GM12865 (cell line): ENCODE measurements around the gene SLC25A26.
"Not testable (repeated sequence)": the region's sequence is repeated elsewhere in the genome, so short reads cannot be mapped to it uniquely, and the experiment has no call there.

Experiments used
- DNase-seq: peaks from one replicate; pipeline ENCODE4 v3.0.0; 2010; ENCODE audit warnings: low read depth
- H3K4me3 ChIP-seq: 2 replicates; pipeline ENCODE4 v1.5.1; 2011; ENCODE audit warnings: mild to moderate bottlenecking, low read depth, low read length, control low read depth
- TF ChIP-seq, protein P1 (sequence below): IDR thresholded peaks from 2 replicates; pipeline ENCODE4 v1.5.1; 2011; ENCODE audit warnings: low read length, control low read depth, low read depth, inconsistent platforms; ENCODE audit not compliant: insufficient read depth; ENCODE audit errors: missing control alignments

Gene SLC25A26

DNA sequence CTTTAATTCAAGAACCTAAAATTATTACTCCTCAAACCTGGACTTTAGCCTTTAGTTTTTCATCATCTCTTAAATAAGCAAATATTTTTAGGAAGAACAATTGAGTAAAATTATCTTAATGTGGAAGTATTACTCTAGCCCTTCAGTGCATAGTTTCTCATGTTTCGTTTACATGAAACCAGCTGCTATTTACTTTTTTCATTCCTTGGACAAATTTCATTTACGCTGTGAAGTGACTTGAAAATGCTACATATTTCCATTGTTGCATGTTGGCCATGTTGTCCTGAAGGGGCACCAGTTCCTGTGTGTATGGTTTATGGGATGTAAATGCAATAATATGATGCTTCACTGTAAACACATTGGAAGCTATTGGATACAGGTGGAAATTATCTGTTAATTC lies 49.9 kb downstream of the SLC25A26 start:
- H3K4me3 ChIP-seq, result no peak overlapping the region
- no peak for DNase-seq
- TF ChIP-seq, protein P1, sequence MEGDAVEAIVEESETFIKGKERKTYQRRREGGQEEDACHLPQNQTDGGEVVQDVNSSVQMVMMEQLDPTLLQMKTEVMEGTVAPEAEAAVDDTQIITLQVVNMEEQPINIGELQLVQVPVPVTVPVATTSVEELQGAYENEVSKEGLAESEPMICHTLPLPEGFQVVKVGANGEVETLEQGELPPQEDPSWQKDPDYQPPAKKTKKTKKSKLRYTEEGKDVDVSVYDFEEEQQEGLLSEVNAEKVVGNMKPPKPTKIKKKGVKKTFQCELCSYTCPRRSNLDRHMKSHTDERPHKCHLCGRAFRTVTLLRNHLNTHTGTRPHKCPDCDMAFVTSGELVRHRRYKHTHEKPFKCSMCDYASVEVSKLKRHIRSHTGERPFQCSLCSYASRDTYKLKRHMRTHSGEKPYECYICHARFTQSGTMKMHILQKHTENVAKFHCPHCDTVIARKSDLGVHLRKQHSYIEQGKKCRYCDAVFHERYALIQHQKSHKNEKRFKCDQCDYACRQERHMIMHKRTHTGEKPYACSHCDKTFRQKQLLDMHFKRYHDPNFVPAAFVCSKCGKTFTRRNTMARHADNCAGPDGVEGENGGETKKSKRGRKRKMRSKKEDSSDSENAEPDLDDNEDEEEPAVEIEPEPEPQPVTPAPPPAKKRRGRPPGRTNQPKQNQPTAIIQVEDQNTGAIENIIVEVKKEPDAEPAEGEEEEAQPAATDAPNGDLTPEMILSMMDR, result no peak

DNA sequence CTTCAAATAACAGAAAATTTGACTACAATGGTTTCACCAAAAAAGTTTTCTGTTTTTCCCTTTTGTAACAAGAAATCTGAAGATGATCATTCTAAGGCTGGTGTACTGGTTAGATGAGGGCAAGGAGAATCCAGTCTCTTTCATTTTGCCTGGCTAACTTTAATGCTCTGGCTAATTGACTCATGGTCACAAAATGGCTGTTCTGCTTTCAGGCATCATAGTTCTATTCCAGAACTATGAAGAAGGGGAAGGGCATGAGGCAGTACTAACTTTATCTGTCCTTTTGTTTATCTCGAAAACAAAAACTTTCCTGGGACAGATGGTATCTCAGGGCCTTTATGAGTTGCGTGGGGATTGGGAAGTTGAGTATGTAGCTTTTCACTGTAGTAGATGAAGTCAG lies 50.4 kb downstream of the SLC25A26 start:
- DNase-seq, result no peak
- TF ChIP-seq, protein P1, result no peak
- no peak overlapping the region for H3K4me3 ChIP-seq

DNA sequence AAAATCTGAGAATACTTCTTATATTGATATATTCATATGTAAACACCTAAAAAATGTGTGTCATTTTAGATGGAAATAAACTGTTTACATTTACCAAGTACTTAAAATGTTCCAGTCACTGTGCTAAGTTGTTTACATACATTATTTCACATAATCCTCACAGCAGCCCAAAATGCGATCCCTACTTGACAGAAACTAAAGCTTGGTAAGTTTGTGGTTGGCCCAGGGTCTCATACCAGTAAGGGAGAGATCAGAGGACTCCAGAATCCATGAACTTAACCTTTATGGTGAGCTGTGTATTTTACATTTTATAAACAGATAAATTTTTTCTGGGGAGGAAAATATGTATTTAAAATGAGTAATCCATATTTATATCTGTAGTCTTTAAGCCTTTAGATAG lies 51.2 kb downstream of the SLC25A26 start:
- TF ChIP-seq, protein P1, result no peak
- no peak overlapping the region for H3K4me3 ChIP-seq

DNA sequence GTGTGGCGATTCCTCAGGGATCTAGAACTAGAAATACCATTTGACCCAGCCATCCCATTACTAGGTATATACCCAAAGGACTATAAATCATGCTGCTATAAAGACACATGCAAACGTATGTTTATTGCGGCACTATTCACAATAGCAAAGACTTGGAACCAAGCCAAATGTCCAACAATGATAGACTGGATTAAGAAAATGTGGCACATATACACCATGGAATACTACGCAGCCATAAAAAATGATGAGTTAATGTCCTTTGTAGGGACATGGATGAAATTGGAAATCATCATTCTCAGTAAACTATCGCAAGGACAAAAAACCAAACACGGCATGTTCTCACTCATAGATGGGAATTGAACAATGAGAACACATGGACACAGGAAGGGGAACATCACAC lies 54.0 kb downstream of the SLC25A26 start:
- DNase-seq, H3K4me3 ChIP-seq: not testable (repeated sequence)

More for the DNA sequence above, 51.2 kb downstream of the SLC25A26 start:
- DNase-seq, result no peak

DNA sequence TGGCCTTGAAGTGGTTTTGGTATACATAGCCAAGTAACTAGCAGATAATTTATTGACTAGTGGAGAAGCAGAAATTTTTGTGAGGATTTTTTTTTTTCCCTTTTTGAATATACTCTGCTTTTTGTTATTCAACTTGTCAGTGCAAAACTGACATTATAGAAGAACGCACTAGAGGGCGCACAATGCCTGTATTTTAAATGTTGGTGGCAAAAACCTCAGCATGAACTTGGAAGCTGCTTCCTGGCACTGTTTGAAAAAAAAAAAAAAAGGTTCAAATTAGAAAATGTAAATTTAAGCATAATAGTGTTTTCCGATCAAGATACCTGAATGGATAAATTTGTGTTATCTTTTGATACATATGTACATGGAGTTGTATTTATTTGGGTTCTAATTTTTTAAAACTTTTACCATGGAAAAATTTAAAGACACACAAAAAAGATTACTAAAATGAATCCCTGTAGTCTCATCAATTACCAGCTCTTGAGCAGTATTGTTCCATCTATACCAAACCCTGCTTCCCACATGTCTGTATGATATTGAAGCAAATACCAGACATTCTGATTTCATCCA lies 56.0 kb downstream of the SLC25A26 start:
- DNase-seq, result peak; percentile 77
- TF ChIP-seq, protein P1, result peak; percentile 45
- no peak overlapping the region for H3K4me3 ChIP-seq

DNA sequence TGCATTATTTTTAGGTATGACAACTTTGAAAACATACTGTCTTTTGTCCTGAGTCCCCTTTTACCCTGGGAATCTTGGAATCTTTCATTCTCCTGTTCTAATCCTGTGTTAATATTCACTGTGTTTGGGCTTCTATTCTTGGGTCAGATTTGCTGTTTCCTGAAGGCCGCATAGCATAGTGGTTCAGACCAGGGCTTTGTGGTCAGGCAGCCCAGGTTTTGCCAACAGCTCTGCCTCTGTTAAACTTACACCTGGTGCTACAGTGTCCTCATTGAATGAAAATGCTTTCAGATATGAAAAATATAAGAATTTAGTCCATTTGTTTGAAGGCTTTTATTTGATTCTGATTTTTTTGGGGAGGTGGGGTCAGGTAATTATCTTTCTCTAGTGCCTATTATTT lies 58.4 kb downstream of the SLC25A26 start:
- H3K4me3 ChIP-seq, result no peak overlapping the region
- DNase-seq, result no peak
- TF ChIP-seq, protein P1, result no peak

DNA sequence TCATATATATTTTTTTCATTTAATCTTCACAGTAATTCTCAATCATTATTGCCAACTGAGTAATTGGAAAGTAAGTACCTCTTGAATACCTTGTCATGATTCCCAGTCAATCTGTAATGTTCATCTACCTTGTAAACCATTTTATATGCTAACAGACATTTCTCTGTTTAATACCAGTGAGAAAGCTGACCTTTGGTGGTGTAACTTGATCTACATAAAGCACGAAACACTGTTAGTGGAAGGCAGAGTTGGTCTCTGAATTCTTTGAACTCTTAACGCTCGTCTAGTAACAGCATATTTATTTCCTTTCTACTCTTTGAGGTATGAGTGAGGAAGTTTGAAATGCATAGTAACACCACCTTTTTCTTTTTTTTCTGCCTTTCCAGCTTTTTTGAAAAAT lies 59.5 kb downstream of the SLC25A26 start:
- TF ChIP-seq, protein P1, result no peak
- no peak for DNase-seq
- no peak overlapping the region for H3K4me3 ChIP-seq

DNA sequence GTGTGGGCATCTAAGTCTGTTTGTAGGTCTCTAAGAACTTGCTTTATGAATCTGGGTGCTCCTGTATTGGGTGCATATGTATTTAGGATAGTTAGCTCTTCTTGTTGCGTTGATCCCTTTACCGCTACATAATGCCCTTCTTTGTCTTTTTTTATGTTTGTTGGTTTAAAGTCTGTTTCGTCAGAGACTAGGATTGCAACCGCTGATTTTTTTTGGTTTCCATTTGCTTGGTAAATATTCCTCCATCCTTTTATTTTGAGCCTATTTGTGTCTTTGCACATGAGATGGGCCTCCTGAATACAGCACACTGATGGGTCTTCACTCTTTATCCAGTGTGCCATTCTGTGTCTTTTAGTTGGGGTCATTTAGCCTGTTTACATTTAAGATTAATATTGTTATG lies 71.1 kb downstream of the SLC25A26 start:
- not testable (repeated sequence) for DNase-seq, H3K4me3 ChIP-seq
